ENCODE data around the gene TIMM22. TPM values are rescaled to one million over a fixed set of nuclear protein-coding genes. Genes with fewer than 3 reads are reported as not detected.
A peak's percentile ranks its signal among the peaks of the same experiment; 100 is the strongest.

The TIMM22 gene
- total and polyA plus RNA-seq, 2 donors (not counting 3 experiments of a cell fraction or from before 2014, with no cell fraction given): 19.0 to 19.6 TPM

- Histone ChIP-seq H4K20me1 (replicated peaks; ENCODE audit: control insufficient read depth, extremely low read depth, insufficient read depth, low read length) (no peaks in the 10 kb centered on the region), H3K9ac (replicated peaks; ENCODE audit: extremely low read depth, insufficient read depth, low read length) (no peak overlapping the region), H3K4me1 (ENCODE audit: control insufficient read depth, extremely low read depth, insufficient read depth, low read length) (peaks cover 5% of the 10 kb centered on the region), H2AFZ (ENCODE audit: low read depth, low read length) (no peak overlapping the region), H3K27ac (ENCODE audit: insufficient read depth, low read depth, low read length) (no peak overlapping the region), H3K9me1 (replicated peaks; ENCODE audit: control insufficient read depth, extremely low read depth, insufficient read depth, low read length) (no peaks in the 10 kb centered on the region), H3K79me2 (ENCODE audit: control insufficient read depth, insufficient read depth, low read length) (peaks cover 5% of the 10 kb centered on the region), H3K36me3 (ENCODE audit: control insufficient read depth in 2 of 2, extremely low read depth in 1 of 2, insufficient read depth in 2 of 2, low read length in 2 of 2) (peaks cover 0 to under 1% of the 10 kb centered on the region in 2 experiments), H3K4me3 (replicated peaks in 1 of 3; ENCODE audit: insufficient read depth in 1 of 3, low read depth in 1 of 3, low read length in 3 of 3) (no peak overlapping the region), H3K4me2 (ENCODE audit: insufficient read depth, low read length) (no peak overlapping the region), H3K9me3 (replicated peaks; ENCODE audit: control insufficient read depth, insufficient read depth, low read length) (no peaks in the 10 kb centered on the region), H3K27me3 (ENCODE audit: control insufficient read depth in 2 of 2, insufficient read depth in 2 of 2, low read length in 2 of 2) (no peaks in the 10 kb centered on the region)
- TF ChIP-seq FOS (IDR thresholded peaks at IDR 0.05; ENCODE audit: borderline replicate concordance, insufficient read depth, low read length) (no peak), POLR2AphosphoS5 (IDR thresholded peaks at IDR 0.05; ENCODE audit: insufficient read depth, low read depth, low read length) (no peak), GATA2 (IDR thresholded peaks at IDR 0.05; ENCODE audit: insufficient read depth, insufficient read length, low read depth, low read length) (no peak), EZH2 (IDR thresholded peaks at IDR 0.05; ENCODE audit: borderline replicate concordance, low read depth, low read length, severe bottlenecking) (no peak), CTCF (IDR thresholded peaks at IDR 0.05; ENCODE audit: extremely low read depth in 1 of 2, insufficient read depth in 1 of 2, low read depth in 1 of 2, low read length in 2 of 2) (no peak), POLR2A (IDR thresholded peaks at IDR 0.05; ENCODE audit: low read depth, low read length) (no peak)
- dilution Hi-C loops (cut with MboI; ENCODE audit: extremely low pct_ligation_motif_present, low sequenced_read_pairs) (no loop called here), intact Hi-C loops (cut with micrococcal nuclease) (loop anchor here (5.0 kb wide), 1 partner anchor 36 kb away; no protein-coding TSS in a partner anchor)
- BruUV-seq (replicated peaks): TSS peak; percentile 11
- FAIRE-seq: no peak
- POLR2A ChIA-PET: no interaction called here
- DNase-seq (ENCODE audit: low read depth, low spot score): no peak
- CTCF ChIA-PET: no interaction called here
These were observed 43.2 kb upstream of the TIMM22 start for GRCh38 chr17:953767-954166.
